Measurements from ENCODE around the gene IBA57.

The IBA57 gene

DNA sequence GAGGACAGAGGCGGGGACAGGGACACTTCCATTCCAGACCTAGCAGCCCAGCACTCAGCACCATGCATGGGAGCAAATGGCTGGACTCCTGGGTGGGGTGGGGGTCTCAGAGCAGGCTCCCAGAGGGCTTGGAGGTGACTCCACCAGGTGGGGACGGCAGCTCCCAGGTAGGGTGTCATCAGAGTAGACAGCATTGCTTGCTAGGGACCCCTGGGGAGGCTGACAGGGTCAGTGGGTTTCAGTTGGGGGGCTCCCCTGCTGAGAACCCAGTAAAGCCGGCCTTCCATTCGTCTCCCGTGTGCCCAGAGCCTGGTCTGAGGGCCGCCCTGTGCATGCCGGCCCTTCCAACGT, 20.6 kb upstream of the IBA57 start:
- no peak for DNase-seq (ENCODE audit: low read depth, low spot score)

DNA sequence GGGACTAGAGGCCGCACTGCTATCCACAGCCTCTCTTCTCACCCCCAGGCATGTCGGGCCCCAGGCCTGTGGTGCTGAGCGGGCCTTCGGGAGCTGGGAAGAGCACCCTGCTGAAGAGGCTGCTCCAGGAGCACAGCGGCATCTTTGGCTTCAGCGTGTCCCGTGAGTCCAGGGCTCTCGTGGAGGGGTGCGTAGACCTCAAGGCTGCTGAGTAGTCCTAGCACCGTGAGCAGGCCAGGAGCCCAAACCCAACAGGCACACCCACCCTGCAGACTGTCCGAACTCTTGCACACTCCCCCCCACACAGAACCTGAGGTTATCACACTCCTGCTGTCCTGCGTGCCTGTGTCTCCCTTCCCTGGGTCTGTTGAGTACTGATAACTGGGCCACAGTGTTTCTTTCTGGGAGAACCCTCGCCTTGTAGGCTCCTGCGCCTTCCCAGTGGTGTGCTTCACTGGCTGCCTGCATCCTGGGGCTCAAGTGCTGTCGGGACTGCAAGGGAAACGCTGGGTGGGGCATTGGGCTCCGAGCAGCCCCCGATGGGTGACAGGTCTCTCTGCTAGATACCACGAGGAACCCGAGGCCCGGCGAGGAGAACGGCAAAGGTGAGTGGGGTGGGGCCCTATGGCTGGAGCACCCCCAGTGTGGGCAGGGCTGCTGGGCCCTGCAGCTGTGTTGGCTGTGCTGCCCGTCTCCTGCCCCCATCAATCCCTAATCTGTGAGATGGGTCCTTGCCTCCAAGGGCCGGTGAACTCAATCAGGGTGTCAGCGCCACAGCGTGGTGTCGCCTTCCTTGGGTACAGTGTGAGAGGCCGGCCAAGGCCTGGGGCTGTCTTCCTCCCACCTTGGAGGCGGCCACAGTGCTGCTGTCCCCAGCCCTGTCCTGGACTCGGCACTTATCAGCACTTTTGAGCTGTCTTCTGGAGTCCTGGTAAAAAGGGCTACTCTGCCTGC, 19.9 kb upstream of the IBA57 start:
- DNase-seq (ENCODE audit: low read depth, low spot score), result no peak

DNA sequence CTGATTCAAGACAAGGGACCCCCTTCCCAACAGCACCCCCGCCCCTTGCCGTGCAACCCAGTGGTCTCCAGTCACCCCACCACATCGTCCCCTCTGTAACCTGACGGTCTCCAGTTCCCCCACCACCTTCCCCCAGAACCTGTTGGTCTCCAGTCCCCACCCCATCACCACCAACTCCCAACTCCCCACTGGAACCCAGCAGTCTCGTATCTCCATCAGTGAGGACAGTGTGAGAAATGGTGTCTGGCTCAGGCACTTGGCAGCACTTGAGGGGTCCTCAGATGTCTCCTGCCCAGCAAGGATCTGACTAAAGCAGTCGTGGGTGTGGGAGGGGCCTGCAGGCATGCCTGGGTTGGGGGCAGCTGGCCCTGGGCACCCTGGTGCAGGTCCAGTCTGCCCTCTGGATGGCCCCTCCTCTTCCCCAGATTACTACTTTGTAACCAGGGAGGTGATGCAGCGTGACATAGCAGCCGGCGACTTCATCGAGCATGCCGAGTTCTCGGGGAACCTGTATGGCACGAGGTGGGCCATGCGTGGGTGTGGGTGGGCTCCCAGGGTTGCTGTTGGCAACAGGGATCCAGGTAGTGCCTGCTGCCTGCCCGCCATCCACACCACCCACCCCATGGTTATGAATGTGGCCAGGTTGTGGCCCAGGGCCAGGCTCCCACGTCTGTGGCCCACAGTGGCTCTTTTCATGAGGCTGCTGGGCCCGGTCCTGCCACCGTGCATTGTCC, 19.0 kb upstream of the IBA57 start:
- DNase-seq (ENCODE audit: low read depth, low spot score), result no peak

DNA sequence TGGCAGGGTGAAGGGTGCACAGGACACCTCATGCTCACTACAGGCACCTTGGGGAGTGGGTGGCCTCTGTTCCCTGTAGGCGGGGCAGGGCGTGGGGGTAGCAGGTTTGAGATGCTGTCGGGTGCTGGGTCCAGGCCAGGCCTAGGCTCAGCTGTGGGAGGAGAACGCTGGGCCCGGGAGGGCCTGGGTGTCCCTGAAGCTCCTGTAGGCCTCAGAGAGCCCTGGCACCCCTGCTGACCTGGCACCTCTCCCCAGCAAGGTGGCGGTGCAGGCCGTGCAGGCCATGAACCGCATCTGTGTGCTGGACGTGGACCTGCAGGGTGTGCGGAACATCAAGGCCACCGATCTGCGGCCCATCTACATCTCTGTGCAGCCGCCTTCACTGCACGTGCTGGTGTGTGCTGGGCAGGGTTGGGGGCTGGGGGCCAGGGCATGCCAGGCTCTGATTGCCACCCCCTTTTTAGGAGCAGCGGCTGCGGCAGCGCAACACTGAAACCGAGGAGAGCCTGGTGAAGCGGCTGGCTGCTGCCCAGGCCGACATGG, 18.4 kb upstream of the IBA57 start:
- DNase-seq (ENCODE audit: low read depth, low spot score), result no peak

DNA sequence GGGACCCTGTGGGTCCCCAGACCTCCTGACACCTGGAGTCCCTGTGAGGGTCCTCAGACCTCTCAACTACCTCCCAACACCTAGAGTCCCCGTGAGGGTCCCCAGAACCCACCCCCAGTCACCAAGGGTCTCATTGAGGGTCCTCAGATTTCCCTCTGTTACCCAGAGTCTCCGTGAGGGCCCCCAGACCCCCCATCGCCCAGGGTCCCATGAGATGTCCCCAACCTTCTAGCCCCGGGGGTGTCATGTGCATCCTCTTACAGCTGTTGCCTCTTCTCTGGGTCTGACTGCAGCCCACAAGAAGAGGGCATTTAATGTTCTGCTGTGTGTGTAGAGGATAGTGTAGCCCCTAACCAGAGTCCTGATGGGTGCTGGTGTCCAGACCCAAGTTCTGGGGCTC, 17.8 kb upstream of the IBA57 start:
- no peak for DNase-seq (ENCODE audit: low read depth, low spot score)

DNA sequence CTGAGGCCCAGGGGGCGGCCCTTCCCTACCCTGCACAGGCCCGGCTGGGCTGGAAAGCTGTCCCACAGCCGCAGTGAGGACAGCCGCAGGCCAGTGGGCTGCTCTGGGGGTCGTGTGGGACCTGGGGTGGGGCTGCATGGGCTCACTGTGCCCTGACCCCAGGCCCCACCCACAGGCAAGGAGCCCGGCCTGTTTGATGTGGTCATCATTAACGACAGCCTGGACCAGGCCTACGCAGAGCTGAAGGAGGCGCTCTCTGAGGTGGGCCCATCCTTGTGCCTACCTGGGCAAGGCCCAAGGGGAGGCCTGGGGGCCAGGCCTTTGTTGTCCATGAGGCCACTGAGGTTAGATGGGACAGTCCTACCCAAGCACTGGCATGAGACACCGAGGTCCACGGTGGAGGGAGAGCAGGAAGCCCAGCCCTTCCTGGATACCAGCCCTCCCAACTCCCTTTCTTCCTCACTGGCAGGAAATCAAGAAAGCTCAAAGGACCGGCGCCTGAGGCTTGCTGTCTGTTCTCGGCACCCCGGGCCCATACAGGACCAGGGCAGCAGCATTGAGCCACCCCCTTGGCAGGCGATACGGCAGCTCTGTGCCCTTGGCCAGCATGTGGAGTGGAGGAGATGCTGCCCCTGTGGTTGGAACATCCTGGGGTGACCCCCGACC, 17.3 kb upstream of the IBA57 start:
- DNase-seq (ENCODE audit: low read depth, low spot score), result no peak

DNA sequence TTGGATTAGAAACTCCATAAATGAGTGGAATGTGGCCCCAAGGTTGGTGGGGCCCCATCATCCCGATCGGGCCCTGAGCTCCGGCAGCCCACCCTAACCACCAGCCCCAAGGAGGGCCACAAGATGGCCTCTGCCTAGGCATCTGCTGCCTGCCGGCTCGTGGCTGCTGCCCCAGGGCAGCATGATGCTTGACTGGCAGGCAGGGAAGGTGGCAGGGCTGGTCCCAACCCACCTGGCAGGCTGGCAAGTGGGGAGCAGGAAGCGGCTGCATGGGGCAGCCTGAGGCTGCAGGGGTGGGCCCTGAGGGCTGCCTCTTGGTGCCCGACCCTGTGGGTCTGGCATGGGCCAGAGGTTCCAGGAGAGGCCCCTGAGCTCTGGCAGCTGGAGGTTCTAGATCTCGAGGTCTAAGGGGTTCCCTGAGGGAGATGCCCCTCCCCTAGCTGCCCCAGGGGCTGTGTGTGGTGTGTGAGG, 16.6 kb upstream of the IBA57 start:
- no peak for DNase-seq (ENCODE audit: low read depth, low spot score)

DNA sequence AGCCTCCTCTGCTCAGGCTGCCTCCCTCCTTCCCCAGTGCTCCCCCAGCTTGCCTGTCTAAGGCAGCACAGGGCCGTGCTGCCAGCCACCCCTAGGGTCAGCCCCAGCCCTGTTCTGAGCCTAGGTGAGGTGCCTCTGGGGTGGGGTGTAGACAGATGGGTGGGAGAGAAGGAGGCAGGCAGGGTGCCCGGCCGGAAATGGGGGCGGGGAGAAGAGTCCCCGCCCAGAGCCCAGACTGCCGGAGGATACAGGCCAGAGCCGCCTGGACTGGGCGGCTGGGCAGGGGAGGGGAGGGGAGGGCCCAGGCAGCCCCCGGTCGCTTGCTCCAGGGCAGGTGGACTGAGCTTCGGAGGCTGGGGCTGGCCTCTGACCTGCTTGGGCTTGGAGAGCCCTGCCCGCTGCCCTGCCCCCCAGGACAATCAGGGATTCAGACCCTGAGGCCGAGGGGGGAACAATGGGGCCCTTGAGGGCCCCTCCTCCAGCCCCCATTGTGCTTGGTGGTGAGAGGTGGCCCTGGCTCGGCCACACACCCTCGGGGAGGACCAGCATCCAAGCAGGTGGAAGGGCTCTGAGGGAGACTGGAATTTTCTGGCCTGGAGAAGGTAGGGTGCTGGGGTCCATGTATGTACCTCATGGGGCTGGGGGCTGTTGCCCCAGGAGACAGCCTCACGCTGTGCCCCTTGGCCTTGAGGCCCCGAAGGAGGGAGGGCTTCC, 16.0 kb upstream of the IBA57 start, which contains the start of gene GJC2:
GJC2 (plus strand) TSS at position 525 of the 714 bp plus-strand sequence. CDS start 7,829 bp downstream, outside the sequence.
- DNase-seq (ENCODE audit: low read depth, low spot score), result no peak

DNA sequence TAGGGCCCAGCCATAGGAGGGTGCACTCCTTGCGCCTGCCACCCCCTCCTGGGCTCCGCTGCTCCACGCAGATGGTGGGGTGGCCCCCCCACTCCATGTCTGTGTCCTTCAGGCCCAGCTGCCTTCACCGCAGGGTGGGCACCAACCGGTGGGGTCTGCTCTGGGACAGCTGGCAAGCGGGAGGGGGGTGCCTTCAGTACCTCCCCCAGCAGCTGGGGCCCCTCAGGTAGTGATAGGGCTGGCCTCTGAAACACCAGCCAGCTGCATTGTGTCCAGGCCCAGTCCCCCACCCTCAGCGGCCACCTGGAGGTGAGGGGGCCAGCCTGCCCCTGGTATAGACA, 15.5 kb upstream of the IBA57 start:
- no peak for DNase-seq (ENCODE audit: low read depth, low spot score)

DNA sequence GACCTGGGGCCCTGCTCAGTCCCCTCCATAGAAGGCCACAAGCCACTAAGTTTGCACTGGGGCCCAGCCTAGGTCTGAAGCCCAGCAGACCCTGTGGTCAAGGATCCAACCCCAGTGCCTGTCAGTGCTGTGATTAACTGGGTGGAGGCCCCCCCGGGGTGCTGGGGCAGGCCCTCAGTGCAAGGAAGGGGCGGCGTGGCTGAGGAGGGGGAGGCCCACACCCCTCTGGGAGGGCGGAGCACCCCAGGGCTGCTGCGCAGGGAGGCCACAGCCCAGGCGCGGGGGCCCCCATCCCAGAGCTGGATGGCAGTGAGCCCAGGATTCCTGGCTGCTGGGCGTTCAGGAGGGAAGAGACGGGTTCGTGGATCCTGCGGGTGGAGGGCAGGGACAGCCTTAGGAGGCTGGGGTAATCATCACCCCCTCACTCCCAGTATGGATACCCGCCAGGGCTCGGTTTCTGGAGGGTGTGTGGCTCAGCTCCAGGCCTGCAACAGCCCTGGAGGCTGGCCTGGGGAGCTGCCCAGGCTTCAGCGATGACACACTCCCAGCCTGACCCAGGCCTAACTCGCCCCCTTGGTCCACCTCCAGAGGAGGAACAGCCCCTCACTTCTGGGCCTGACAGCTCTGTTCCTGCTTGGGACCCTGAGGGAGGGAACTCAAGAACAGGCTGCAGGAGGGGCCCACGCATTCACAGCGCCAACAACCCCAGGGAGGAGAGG, 15.0 kb upstream of the IBA57 start:
- no peak for DNase-seq (ENCODE audit: low read depth, low spot score)

DNA sequence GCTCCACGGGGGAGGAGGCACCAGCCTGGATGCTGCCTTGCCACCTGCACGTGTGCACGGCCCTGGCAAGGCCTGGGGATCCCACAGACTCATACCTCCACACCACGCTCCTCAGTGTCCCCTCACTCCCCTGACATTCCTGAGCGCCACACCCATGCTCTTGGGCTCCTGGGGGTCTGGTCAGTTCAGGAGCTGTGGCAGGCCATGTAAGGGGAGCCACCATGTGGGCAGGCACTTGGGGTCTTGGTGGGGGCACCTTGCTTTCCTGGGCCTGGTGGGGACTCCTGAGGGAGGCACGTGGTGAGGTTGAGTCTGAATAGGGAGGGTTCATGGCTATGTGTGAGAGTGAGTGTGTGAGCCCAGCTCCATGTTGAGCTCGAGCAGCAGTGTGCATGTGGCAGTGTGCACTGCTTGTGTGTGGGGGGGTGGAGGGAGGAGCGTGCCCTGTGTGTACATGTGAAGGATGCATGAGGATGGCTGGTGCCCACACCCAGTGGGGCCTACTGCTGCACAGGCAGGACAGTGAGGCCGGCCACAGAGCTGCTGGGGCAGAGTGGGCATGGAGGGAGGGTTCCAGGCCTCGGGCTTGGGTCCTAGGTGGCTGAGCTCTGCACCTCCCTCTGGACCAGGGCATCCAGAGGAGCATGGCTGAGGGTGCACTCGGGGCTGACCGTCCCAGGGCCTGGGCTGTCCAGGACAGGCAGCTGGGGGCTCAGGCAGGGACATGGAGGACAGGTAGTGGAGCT, 14.3 kb upstream of the IBA57 start:
- no peak for DNase-seq (ENCODE audit: low read depth, low spot score)

DNA sequence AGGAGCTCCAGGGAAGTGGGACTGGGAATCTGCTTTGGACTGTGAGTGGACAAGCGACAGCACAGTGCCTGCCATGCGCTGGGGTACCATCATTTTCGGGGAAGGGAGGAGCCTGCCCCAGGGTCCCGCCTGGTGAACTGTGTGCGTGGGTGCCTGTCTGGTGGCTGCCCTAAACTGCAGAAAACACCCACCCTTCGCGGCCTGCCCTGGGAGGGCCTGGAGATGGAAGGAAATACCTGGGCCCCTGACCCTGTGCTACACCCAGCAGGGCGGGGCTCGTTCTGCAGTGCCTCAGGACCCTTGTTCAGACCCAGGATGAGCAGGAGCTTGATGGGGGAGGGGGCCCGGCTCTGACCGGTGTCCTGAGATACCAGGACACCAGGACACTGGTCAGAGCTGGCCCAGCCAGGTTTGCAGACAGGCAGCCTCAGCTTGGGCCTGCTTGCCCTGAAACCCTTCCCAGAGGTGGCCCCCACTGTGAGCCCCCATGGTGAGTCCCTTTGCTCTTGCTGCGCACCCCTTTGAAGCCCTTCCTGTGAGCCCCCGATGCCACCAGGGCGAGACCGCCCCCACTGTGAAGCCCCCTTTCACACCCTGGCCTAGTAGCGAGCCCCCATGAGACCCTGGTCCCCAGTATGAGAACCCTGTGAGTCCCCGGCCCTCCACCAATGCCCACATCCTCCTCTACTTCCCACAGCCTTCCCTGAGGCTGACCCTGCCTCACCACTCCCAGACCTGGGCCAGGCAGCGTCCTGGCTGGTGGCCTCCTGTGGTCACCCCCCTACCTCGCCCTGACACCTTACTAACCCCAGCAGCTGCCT, 13.3 kb upstream of the IBA57 start:
- DNase-seq (ENCODE audit: low read depth, low spot score), result no peak

DNA sequence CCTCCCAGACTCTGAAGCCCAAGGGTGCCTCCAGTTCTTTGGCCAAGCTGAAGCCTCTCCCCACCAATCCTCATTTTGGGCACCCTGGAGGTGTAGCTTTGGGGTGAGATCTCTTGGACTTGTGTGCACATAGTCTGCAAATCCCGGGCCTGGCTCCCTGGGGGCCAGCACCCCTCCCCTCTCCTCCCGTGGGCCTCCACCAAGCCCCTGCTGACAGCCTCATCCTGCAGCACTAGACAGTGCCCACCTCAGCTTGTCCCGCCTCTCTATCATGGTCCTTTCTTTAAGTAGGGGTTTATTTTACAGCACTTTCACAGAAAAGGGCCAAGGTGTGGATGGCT, 12.7 kb upstream of the IBA57 start:
- no peak for DNase-seq (ENCODE audit: low read depth, low spot score)

DNA sequence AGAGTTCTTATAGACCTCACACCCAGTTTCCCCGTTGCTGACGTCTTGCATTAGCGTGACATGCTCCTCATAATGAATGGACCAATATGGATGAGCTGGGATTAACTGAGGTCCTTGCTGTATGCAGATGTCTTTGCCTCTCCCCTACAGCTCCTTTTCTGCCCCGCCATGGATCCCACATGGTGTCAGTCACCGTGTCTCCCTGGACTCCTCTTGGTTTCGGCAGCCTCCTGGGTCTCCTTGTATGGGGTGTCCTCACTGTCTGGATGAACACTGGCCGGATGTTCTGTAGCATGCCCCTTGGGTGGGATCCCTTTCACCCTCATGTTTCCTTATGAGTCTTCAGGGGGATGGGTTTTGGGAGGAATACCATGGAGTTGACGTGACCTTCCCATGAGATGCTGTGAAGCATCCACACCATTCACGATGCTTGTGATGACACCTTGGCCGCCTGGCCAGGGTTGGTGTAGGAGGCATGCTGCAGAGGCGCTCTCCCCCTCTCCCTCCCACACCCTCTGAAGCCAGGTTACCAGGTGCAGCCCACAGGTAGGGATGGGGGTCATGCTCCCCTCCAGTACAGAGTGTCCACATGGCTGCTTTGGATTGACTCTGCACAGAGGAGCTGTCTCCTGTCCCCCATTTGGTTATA, 11.5 kb upstream of the IBA57 start:
- DNase-seq (ENCODE audit: low read depth, low spot score), result no peak

DNA sequence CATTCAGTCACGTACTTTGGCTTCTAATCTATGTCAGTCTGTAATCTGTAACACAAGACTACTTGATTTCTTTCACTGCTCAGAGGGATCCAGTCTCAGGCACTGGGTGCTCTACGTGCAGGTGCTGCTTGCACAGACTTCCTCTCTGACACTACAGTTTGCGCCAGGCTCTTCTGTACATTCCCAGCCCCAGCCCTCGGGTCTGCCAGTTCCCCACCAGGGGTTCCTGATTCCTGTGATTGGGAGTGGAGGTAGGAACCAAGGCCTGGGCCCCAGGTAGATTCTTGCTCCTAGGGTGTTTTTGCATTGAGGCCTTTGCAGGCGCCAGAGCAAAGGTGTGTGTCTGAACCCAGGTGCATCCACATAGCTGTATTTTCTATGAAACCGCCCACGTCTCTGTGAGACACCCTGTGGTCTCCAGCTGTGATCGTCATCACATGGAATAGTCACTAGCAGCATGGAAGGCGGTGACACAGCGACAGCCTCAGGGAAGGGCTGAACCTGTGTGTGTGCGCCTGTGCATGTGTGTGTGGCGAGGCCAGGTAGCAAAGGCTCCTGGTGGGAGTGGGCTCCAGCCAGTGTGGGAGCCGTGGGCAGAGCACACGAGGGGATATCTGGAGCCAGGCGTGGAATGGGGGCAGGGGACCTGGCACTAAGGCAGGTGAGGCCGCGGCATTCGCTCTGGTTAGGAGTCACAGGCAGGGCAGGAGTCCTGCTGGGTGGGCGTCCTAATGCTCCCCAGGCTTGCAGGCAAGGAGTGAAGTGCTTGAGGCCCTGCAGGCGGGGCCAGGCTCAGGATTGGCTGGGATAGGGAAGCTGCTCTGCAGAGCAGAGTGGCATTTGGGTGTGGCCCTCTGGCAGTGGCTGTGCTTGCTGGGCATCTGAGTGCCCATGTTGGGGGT, 10.7 kb upstream of the IBA57 start:
- DNase-seq (ENCODE audit: low read depth, low spot score), result no peak

DNA sequence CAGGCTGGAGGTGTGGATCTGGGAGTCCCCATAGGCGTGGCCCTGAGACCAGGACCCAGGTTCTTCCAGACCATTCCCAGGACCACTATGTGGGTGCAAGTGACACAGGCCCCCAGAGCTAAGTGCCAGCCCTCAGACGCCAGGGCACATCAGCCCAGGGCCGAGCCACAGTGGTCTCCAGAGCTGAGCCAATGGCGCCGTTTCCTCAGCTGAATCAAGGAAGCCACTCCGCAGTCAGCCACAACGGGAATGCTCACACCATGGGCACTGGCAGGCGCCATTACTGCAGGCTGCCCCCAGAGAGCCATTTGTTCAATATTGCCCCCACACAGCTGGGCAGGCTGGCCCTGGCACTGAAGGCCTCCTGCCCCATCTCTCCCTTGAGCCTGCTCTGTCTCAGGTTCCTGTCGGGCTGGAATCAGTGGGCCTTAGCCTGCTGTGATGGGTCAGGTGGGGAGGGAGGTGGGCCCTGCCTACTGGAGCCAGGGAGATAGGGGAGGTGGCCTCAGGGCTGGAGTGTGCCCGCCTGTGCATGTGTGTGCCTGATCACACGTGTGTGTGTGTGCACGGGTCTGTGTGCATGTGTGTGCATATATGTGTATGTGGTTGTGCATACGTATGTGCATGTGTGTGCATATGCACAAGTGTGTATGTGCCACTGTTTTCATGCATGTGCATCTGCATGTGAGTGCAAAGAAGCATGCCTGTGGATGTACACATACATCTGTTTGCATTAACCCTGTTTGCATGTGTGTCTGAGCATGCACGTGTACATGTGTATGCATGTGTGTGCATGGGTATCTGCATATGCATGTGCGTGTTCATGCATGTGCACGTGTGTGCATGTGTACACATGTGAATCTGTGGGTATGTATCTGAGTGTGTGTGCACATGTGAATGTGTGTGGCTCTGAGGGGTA, 9.7 kb upstream of the IBA57 start:
- no peak for DNase-seq (ENCODE audit: low read depth, low spot score)

DNA sequence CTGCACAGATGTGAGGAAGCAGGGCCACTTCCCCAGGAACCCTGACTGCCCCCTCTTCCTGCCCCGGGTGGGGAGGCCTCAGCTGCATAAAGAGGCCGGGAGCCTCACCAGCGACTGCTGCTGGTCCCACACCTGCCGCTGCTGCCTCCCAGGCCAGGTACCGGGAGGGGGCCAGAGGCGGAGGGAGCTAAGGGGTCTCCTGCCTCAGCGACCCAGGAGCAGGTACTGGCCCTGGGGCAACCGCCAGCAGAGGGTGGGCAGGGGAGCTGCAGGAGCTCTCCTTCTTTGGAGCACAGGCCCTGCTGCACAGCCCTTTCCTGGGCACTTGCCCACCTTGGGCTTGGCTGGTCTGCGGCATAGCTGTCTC, 9.1 kb upstream of the IBA57 start:
- DNase-seq (ENCODE audit: low read depth, low spot score), result no peak
